NCI-H526 (cell line): ENCODE measurements around the gene MS4A12.
"Not testable (repeated sequence)": the region's sequence is repeated elsewhere in the genome, so short reads cannot be mapped to it uniquely, and the experiment has no call there.

Experiments used
- DNase-seq, 2 experiments: peaks; one replicate each; lab custom pipeline; 2025; lab: John Stamatoyannopoulos, UW

The MS4A12 gene

GRCh38 chr11:60512651-60513225 lies 20.2 kb downstream of the MS4A12 start:
- no peak for DNase-seq

GRCh38 chr11:60513496-60514460 lies 21.2 kb downstream of the MS4A12 start:
- no peak for DNase-seq

DNA sequence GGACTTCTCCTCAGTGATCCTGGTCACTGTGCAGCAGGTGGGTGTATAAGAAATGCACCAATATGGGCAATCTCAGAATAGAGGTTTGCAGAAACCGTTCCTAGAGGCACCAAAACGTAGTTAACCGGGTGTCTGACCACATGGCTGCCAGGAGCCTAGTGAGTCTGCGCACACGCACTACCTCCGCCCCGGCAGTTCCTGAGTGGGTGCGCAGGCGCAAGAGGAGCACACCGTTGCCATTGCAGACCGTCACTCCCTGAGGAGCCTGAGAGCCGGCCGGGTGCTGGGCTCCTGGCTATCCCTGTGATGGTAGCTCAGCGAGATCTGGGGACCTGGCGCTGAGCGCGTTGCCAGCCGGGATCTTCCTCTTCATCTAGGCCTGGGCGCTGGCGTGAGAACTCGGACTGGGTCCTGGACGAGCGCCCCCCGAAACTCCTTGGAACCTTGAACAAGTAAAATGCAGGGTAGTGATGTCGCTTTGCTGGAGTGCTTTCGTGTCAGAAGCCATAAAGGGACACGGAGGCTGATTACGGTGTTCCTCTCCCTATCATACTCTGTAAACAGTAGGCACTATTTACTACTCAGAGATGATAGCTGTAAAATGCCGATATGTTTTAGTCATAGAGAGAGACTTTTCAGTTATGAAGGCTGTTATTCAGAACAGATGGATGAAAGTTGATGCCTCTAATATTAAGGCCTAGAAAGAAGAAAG lies 22.7 kb downstream of the MS4A12 start, which contains the start of gene MS4A13:
MS4A13 (plus strand) TSS at position 249 of the 712 bp plus-strand sequence. CDS start 2,692 bp downstream, outside the sequence.
- DNase-seq = no peak

- DNase-seq = no peak
These were observed 35.9 kb downstream of the MS4A12 start for GRCh38 chr11:60528465-60528864.

GRCh38 chr11:60528934-60529333 lies 36.4 kb downstream of the MS4A12 start:
- no peak for DNase-seq

- no peak for DNase-seq
These were observed 38.0 kb downstream of the MS4A12 start for GRCh38 chr11:60530454-60531100.

DNA sequence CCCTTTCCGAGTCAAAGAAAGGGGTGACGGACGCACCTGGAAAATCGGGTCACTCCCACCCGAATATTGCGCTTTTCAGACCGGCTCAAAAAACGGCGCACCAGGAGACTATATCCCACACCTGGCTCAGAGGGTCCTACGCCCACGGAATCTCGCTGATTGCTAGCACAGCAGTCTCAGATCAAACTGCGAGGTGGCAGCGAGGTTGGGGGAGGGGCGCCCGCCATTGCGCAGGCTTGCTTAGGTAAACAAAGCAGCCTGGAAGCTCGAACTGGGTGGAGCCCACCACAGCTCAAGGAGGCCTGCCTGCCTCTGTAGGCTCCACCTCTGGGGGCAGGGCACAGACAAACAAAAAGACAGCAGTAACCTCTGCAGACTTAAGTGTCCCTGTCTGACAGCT lies 39.8 kb downstream of the MS4A12 start:
- not testable (repeated sequence) for DNase-seq

GRCh38 chr11:60538627-60539026 lies 46.0 kb downstream of the MS4A12 start:
- not testable (repeated sequence) for DNase-seq

DNA sequence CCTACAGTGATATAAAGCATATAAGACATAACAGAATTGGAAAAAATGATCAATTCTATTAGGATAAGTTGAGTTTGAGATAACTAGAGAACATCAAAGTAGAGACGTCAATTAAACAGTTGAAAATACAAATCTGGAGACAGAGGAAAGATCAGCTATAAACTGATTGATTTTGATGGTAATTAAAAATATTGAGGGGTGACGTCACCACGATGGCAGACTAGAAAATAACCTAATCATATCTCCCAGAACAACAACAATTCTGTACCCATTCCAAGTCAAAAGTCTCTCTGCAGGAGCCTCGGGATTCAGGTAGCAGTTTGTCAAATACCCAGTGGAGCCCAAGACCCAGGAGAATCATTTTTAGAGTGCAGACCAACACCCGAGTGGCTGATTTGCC lies 51.5 kb downstream of the MS4A12 start:
- DNase-seq = no peak
